Stimulated activated CD8-positive, alpha-beta memory T cell treated with anti-CD3 and anti-CD28 coated beads, Interleukin-7, amount 100 ng/mL, for 24 hours (primary cell): ENCODE data around the gene EPS8L1.

Source experiments
- DNase-seq: peaks from one replicate; pipeline ENCODE4 v3.0.0-alpha.2; 2020; ENCODE audit warnings: low read depth

The EPS8L1 gene

DNA sequence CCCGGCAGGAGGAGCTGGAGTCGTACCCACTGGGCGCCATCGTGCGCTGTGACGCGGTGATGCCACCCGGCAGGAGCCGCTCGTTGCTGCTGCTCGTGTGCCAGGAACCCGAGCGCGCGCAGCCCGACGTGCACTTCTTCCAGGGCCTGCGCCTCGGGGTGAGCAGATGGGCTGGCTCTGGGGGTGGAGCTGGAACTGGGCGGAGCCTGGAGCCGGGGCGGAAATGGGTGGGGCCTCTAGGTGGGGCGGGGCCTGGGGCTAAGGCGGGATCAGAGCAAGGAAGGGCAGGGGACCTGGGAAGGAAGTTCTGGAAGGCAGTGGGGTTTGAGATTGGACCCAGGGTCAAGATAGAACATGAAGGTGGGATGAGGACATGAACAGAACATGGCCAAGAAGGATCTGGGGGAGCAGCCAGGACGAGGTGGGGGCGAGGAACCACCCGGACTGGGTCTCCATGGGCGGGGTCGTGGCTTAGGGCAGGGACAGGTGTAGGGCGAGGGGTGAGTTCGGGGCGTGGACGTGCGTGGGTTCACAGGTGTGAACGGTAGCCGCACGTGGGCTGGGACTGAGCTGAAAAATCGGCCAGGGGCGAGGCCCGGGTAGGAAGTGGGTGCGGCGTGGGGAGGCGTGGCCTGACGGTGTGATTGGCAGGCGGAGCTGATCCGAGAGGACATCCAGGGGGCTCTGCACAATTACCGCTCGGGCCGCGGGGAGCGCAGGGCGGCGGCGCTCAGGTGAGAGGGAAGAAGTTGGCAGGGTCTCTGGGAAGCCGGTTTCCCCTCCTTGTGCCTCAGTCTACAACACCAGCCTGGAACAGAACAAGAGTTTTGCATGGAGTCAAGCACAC is 4.7 kb downstream of the EPS8L1 start:
- DNase-seq: no peak

DNA sequence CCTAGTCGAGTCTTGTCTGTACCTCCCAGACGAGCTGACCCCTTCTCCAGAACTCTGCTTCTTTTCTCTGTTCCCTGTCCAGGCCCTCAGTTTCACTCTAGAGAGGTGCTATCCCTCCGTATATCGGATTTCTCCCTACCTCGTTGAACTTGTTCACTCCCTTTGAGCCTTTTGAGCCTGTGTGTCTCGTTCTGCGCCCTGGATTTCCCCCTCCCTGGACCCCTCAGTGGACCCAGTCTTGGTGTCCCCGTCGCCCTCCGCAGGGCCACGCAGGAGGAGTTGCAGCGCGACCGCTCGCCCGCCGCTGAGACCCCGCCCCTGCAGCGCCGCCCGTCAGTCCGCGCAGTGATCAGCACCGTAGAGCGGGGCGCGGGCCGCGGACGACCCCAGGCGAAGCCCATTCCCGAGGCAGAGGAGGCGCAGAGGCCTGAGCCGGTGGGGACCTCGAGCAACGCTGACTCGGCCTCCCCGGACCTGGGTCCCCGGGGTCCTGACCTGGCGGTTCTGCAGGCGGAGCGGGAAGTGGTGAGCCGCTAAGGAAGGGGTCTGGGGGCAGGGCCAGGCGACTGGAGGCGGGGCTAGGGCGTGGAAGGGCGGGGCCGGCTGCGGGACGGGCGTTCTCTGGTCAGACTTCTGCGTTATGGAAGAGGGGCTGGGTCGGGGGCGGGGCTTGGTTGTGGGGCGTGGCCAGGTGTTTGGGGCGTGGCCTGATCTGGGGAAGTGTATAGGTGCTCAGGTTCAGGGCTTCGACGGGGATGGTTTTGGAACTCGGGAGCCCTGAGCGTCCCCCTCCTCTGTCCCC is 5.5 kb downstream of the EPS8L1 start:
- peak; percentile 75 for DNase-seq

GRCh38 chr19:55081770-55082019 is 6.0 kb downstream of the EPS8L1 start:
- DNase-seq: no peak

DNA sequence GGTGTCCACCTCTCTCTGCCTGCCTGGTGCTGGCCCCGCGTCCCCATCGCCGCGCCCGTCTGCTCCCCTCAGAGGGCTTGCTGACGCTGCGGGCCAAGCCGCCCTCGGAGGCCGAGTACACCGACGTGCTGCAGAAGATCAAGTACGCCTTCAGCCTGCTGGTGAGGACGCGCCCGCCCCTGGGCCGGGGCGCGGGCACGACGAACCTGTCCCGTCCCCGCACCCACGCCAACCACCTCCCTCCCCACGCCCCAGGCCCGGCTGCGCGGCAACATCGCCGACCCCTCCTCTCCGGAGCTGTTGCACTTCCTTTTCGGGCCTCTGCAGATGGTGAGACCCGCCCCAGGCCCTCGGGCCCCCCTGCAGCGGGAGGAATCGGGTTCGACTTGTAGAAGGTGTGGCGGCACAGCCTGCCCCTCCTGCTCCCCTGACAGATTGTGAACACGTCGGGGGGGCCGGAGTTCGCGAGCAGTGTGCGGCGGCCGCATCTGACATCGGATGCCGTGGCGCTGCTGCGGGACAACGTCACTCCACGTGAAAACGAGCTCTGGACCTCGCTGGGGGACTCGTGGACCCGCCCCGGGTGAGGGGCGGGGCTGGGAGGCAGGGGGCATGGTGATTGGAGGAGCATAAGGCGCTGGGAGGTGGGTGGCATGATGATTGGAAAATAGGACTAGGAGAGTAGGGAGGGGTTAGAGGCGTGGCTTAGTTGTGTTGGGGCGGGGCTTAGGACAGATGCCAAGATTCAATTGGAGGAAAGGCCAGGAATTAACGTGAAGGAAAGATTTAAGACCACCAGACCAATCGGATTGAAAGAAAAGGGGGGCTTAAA is 6.6 kb downstream of the EPS8L1 start:
- no peak for DNase-seq

DNA sequence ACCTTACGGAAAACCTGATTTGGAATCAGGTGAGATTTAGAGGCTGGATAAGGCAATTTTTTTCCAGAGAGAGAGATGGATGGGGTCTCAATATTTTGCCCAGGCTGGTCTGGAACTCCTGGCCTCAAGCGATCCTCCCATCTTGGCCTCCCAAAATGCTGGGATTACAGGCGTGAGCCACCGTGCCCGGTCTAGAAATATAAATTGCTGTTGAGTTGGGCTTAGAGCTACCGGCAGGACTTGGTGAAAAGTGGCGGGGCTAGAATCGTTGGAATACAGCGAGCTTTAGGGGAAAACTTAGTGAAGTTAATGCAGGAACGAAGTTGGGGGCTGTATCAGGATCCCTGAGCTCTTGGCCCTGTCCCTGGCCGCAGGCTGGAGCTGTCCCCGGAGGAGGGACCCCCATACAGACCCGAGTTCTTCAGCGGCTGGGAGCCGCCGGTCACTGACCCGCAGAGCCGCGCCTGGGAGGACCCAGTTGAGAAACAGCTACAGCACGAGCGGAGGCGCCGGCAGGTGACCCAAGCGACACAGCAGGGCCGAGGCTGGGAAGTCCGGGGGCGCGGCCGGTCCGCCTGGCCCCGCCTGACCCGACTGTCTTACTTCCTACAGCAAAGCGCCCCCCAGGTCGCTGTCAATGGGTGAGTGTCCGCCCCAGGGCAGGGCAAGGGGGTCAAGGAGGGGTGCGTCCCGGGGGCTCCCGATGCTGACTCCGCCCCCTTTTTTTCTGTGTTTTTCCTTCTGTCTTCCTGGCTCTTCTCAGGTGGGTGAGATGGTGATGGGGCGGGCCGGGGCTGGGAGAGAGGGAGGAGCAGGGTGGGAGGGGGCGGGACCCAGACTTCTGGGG is 7.6 kb downstream of the EPS8L1 start:
- DNase-seq: no peak

DNA sequence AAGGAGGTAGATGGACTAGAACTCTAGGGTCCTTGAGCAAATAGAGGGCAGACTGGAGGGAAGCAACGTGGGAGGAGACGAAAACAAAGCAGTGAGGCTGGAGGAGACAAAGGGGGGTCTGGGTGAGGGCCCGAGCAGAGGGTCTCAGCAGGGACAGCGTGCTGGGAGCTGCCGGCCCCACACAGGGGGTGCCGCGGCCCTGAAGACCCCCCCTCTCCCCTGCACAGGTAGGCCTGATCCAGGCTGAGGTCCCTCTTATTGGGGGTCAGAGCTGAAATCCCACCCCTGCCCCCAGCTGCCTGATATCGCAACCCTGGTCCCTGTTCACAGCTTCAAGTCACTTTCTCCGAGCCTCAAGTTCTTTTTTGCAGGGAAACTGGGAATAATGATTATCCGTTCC is 8.7 kb downstream of the EPS8L1 start:
- DNase-seq: no peak

DNA sequence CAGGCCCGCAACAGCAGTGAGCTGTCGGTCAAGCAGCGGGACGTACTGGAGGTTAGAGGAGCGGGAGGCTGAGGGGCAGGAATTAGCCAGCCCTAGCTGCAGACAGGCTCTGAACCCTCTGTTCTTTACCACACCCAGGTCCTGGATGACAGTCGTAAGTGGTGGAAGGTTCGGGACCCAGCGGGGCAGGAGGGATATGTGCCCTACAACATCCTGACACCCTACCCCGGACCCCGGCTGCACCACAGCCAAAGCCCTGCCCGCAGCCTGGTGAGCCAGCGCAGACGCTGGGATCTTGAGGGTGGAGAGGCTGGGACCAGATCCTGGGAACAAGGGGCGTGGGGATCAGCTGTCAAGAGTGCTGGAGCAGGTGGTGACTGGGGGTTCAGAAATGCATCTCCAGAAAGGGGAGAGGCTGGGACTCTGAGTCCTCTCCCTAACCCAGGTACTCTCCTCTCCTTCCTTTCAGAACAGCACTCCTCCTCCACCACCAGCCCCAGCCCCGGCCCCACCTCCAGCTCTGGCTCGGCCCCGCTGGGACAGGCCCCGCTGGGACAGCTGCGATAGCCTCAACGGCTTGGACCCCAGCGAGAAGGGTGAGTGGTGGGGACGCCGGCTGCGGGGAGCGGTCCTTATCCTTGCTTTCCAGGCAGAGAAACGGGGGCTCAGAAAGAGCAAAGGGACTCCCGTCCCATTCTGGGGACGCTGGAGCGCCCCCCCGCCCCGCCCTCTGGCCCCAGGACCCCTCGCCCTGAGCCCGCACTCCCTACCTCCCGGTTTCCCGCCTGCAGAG is 10.4 kb downstream of the EPS8L1 start:
- no peak for DNase-seq

- no peak for DNase-seq
These were observed 11.3 kb downstream of the EPS8L1 start for GRCh38 chr19:55086730-55087541.

GRCh38 chr19:55087542-55087901 is 11.9 kb downstream of the EPS8L1 start:
- no peak for DNase-seq

DNA sequence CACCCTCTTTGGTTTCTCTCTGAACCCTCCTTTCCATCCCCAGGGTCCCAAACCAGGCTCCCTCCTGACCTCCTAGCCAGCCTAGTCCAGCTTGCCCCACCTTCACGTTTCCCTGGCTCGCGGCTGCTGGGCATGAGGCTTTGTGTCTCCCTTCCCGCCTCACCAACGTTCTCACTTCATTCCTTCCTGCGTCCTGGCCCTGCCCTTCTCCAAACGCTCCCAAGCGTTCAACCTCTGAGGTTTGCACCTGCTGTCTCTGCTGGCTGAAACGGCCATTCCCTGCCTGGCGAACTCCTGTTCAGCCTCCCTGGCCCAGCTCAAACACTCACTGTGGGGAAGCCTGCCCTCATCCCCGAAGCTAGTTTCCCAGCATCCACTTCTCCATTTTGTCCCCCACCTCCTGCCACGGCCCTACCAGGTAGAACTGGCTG is 12.4 kb downstream of the EPS8L1 start:
- no peak for DNase-seq

DNA sequence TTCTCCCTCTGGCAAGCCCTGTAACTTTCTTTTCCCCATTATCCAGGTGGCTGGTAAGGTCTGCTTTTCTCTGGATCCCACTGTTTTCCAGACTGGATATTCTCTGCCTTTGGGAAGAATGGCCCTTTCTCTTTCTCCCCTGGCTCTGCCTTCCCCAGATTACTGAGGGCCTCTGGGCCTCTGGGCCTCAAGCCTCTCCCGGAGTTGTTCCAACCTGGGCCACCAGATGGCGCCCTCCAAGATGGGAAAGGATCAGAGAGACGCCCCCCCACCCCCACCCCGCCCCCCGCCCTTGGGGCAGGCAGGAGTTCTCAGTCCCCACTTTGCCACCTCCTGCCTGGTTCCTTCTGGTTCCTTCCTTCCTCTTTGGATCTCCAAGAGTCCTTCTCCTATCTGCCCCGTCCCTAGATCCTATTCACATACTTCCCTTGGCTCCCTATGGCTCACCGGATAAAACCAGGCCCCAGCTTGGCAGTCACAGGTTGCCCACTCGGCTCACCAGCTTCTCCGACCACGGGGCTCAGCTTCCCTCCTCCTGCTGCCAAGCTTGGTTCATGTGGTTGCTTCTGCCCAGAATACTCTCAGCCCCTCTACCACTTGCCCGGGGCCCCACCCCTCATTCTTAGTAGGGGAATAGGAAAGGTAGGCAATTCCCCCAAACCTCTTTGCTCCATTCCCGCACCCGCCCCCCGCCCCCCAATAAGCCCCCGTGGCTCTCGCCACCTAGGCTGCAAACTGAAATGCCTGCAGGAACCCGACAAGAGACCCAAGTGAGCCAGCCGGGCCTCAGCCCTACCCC is 13.1 kb downstream of the EPS8L1 start:
- DNase-seq: peak; percentile 86

GRCh38 chr19:55089342-55089944 is 13.8 kb downstream of the EPS8L1 start:
- DNase-seq: no peak

DNA sequence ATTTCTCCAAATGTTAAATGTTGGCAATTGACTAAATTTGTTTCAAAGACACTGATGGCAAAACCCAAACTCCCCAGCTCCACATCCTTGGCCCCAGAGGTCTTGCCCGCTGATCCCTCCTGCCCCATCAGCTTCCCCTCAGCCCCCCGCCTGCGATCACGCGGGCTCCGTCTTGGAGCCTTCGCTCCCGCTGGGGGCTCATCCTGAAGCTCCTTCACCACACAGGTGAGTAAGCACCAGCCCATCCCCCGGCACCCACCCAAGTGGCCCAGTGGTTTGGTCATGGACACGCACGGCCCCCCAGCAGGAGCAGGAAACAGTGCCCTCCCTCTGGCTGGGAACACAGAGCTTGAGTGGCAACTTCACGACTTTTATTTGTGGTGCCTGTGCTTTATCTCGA is 14.9 kb downstream of the EPS8L1 start:
- no peak for DNase-seq

DNA sequence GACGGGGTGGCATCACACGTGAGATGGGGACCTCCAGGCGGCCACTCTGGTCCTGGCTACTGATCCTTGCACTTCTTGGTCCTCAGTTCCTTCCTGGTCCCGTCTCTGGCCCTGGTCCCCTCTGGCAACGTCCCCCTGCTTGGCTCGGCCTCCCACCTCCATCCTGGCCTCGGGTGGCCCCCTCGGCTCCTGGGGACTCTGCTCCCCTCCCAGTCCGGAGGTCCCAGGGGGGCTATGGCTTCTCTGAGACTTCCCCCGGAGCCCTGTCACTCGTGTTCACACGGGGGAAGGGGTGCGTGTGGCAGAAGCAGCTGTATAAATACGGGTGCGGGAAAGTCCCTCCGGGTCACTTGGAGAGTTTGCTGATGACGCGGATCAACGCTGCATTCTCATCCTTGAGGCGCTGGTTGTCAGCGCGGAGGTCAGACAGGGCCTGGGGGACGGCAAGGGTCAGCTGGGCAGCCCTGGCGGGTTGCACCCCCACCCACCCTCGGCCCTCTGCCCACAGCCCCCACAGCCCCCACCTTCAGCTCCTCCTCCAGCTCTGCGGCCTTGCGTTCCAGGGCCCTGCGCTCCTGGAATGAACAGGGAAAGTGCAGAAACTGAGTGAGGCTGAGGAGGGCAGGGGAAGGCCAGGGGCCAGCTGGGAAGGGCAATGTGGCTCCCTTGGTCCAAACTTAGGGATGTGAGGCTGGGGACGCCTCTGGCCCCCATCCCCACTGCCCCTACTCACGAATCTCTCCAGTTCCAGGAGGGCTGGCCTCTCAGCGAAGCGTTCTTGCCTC is 15.6 kb downstream of the EPS8L1 start:
- no peak for DNase-seq

DNA sequence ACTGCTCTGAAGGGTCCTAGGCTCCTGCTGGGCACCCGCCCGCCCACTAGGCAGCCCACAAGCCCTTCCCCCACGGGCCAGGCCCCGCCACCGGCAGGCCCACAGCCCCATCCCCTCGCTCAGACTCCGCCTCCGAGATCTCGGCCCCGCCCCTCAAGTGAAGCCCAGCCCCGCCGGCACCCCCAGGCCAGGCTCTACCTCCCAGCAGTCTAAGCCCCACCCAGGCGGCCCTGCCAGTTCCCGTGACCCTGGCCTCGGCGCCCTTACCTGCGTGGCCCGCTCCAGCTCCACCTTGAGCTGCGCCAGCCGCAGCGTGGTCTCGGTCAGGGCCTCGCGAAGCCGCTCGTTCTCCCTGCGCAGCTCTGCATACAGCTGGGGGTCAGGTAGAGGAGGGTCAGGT is 16.3 kb downstream of the EPS8L1 start:
- DNase-seq: no peak

- DNase-seq: no peak
These were observed 17.0 kb downstream of the EPS8L1 start for GRCh38 chr19:55092423-55093318.
